Fibroblast of skin of abdomen (primary cell): ENCODE measurements around the gene PDGFA.

ENCODE experiments used
- DNase-seq: peaks from one replicate; pipeline ENCODE4 v3.0.0-alpha.2; 2013

PDGFA gene

GRCh38 chr7:489876-490275, 29.8 kb downstream of the PDGFA start:
- no peak for DNase-seq

DNA sequence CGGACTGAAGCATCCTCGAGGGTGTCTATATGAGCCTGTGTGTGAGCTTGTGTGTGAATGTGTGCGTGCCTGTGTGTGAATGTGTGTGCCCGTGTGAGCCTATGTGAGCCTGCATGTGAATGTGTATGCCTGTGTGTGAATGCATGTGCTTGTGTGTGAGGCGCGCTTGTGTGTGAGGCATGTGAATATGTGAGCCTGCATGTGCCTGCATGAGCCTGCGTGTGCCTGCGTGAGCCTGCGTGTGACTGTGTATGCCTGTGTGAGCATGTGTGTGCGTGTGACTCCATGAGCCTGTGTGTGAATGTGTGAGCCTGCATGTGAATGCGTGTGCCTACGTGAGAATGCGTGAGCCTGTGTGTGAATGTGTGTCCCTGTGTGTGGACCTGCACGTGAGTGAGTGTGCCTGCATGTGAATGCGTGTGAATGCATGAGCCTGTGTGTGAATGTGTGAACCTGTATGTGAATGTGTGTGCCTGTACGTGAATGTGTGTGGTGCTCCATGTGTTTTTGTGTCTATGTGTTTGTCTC, 33.4 kb downstream of the PDGFA start:
- DNase-seq: no peak

DNA sequence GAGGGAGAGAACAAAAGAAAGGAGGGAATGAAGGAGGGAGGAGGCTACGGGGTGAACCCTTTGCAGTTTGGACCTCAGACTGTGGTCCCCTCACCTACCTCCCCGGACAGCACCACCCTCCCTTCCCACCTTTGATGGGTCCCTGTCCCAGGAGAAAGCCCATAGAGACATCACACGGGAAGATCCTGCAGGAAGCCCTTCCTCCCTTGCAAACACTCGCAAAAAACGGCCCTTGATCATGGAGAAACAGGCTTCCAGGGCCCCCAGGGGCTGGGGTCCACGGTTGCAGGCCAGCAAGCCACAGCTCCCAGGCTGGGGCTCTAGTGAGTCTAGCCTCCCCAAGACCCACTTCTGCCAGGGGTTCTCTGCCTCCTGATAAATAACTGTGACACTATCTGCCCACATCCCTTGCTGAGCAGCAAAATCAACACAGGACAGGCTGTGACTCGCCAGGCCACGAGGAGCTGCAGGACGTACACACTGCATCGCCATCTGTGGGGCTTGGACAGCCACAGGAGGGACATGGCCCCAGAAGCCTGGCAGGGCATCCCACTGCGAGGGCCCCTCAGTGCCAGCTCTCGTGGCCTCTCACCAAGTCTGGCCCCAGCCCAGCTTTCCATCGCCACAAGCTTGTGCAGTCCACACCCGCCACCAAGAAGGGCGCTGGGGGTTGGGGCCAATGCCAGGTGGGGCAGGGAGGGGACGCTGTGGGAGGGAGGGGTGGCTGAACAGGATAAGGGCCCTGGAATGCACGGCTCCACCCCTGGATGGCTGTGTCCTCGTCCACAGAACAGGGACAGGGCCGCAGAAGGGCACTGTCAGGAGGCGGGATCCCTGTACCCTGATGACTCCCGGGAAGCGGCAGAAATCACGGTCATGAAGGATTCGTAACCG, 34.2 kb downstream of the PDGFA start:
- no peak for DNase-seq

DNA sequence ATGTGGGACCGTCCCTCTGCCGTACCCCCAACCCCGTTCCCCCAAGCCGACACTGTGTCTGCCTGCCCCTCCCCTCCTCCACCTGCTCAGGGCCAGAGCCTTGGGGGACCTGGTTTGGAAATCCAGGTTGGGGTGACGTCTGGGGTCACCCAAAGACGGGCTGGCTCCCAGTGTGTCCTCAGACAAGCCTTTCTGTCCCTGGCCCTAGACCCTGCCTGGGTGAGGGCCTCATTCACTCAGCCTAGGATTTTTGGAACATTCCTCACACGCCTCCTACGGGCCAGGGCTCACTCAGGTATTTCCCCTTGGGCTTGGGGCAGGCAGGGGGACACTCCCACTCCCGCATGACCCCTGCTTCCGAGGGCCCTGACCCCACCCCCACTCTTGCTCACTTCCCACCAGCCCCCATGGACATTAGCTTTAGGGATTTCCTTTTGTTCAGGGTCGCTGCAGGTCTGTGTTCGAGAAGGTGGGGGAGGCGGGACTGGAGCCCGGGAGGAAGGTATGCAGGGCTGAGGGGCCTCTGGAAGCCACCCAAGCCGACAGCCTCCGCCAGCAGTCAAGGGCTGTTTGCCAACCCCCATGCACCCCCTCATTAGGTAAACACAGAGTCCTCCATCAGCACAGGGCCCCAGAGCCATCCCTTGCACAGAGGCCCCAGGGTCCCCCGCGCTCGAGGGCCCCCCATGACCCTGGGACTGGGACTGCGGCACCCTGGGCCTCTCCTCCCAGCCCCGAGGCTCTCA, 35.1 kb downstream of the PDGFA start:
- DNase-seq: no peak

DNA sequence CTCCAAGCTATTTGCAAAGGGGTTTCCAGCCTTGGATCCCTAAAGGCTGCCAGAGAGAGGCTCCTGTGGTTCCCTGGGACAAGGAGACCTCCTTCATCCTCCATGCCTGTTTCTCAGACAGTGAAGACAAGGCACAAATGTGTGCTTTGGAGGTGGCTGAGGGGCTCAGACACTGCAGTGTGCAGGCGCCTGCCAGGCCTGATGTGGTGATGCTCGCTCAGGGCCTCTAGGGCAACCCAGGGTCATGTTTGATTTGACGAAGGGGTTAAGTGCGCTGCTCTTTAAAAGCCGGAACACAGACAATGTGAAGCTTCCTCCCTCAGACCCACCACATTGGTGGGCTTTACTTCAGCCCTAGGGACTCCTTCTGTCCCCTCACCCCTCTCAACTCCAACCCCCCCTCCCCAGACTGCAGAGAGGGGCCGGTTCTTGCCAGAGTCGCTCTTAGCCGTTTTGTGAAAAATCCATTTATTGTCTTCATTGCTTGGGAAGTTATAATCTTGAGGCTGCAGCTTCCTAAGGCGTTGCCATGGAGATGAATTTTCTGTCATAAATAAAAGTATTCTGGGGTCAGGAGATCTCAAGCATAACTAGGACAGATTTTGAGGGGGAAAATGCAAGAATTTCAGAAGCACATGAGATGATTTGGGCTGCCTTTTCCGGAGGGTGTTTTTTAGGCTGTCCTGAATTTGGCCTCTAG, 35.8 kb downstream of the PDGFA start:
- DNase-seq: no peak

DNA sequence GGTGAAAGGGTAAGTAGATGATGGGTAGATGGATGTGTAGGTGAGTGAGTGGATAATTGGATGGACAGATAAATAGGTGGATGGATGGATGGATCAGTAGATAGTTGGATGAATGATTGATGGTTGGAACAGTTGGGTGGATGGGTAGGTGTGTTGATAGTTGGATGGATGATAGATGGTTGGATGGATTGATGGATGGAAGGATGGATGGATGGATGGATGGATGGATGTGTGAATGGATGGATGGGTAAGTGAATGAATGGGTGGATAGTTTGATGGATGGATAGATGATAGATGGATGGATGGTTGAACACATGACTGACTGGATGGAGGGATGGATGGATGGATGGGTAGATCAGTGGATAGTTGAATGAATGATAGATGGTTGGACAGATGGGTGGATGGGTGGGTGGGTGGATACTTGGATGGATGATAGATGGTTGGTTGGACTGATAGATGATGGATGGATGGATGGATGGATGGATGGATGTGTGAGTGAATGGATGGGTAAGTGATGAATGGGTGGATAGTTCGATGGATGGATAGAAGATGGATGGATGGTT, 37.0 kb downstream of the PDGFA start:
- no peak for DNase-seq

DNA sequence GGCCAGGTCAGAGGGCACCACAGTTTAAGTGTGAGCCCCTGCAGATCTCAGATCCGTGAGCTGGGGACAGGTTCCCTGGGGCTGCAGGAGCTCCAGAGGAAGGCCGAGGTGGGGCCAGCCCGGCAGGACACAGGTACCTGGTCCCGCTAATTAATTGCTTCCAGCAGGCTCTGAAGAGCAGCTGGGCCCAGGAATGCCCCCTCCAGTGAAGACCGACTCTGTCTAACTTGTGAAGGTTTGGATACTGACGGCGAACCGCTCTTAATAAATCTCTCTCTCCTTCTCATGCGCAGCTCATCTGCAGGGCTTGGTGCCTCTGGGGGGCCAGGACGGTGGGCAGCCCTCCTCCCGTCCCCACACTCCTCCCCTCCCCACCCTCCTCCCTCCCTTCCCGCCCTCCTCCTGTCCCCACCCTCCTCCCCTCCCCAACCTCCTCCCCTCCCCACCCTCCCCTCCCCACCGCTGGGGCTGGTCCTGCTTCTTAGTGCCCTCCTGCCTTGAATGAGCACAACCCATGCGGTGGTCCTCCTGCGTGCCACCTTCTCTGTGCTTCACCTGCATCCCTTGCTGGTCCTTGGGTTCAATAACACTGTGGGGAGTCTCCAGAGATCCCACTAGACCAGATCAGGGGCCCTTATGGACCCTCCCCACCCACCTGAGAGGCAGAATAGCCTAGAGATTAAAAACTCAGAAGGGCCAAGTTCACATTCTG, 38.3 kb downstream of the PDGFA start:
- DNase-seq: no peak

GRCh38 chr7:480531-481218, 39.0 kb downstream of the PDGFA start:
- no peak for DNase-seq

GRCh38 chr7:479948-480499, 39.6 kb downstream of the PDGFA start:
- no peak for DNase-seq

- no peak for DNase-seq
Observed at GRCh38 chr7:479115-479947, 40.3 kb downstream of the PDGFA start.

DNA sequence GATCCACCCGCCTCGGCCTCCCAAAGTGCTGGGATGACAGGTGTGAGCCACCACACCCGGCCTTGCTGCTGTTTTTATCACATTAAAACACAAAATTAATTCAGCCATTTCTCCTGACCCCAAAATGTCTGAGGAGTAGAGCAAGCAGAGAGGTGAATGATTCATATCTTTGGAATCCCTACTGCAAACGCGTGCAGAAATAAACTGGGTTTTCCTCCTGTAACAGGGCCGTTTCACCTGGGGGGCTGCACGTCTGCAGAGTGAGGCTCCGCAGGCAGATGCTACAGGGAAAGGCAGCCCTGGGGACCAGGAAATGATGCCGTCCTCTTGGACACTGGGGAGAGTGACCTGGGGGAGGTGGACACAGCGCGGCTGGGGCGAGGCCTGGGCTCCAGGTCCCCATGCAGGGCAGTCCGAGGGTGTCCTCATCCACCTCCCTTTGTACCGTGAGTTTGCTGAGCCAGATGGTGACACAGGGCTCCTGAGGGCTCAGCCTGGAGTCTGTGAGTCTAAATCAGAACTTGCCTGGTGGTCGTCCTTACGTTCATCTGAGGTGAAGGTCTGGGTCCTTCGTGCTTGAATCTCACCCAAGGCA, 41.9 kb downstream of the PDGFA start:
- no peak for DNase-seq

- no peak for DNase-seq
Observed at GRCh38 chr7:476736-477360, 42.8 kb downstream of the PDGFA start.

GRCh38 chr7:475951-476441, 43.6 kb downstream of the PDGFA start:
- no peak for DNase-seq

DNA sequence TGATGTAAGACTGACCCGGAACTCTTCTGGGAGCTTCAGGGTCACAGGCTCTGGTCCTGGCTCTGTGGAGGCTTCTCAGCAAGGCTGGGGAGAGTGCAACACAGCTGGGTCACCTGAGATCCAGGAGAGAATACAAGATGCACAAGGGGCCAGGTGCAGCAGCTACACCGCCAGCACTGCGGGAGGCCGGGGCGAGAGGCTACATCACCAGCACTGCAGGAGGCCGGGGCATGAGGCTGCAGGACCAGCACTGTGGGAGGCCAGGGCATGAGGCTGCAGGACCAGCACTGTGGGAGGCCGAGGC, 44.3 kb downstream of the PDGFA start:
- no peak for DNase-seq

DNA sequence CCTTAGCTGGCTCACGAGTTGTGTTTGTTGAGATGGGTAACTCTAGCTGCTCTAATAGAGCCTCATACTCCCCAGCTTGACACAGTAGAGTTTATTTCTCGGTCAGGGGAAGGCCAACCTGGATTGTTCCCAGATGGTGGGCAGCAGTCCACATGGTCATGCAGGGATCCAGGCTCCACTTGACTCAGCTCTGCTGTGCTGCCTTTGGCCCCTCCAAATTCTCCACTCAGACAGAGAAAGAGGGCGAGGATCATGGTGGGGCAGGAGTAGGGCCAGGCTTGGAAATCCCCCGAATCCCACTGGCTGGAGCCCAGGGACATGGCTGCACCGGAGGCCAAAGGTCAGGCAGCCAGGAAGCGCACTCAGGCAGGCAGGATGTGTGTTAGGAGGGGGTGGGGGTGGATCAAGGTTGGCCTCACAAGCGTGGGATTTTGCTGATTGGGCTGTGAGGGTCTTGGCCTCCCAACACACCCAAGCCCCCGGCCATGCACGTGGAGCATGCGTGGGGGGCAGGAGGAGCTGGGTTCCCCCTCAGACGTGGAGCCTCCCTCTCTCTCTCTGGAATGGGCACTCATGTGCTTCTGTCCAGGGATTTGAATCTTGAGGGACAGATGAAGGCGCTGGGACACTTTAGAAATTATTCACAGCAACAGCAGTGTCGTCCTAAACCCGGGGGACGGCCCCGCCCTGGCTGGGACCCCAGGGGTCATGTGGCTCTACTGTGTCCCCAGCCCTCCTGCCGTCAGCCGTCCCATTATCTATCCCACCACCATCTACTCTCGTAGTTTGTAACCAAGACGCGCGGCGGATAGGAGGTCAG, 44.8 kb downstream of the PDGFA start:
- DNase-seq: no peak

DNA sequence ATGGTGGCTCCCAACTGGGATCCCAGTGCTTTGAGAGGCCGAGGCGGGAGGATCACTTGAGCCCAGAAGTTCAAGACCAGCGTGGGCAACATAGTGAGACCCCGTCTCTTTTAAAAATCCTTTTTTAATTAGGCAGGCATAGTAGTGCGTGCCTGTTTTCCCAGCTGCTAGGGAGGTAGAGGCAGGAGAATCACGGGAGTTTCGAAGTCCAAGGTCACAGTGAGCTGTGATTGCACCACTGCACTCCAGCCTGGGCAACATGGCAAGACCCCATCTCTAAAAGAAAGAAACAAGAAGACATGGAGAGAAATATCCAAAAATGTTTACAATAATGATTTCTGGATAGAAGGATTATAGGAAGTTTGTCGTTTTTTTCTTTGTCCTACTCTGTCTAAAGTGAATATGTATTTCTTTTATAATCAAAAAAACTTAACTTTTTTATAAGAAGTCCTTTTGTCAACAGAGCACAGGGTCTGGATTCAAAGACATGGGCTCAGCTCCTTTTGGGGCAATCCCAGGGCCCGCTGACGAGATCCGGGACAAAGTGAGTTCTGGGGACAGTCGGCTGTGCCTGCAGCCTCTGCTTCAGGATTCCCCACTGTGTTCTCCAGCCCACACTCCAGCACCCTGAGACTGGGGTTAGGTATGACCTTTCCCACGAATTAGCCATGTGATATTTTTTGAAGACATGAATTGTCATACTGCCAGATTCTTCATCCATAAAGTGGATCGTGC, 45.6 kb downstream of the PDGFA start:
- no peak for DNase-seq

DNA sequence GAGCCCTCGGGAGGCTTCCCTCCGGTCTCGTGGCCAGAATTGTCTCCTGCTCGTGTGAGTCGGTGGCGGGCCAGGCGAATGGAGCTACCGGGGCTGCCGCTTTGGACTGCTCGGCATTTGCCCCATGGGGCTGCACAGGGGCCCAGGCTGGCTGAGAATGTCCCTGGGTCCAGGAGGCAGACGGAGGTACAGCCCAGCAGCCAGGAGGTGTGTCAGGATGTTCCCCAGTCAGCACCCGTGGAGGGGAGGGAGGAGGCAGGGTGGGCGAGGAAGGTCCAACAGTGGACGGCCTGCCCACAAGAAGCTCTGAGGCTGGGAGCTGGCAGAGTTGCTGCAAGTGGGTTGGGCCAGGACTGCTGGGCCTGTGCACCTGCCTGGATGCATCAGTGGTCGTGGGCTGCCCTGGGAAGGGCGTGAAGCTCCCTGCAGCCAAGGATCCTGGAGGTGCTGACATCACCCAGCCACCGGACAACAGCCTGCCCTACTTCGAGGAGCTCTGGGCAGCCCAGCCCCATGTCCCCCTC, 46.4 kb downstream of the PDGFA start:
- DNase-seq: no peak

DNA sequence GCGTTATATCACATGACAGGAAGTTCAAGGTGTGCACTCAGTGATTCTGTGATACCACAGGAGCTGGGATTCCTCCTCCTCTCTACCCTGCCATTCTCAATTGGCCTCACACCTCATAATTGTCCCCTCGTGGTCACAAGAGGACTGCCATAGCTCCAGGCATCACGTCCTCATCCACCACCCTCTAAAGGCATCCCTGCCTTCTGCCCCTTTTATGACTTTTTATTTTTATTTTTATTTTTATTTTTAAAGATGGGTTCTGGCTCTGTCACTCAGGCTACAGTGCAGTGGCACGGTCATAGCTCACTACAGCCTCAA, 47.0 kb downstream of the PDGFA start:
- DNase-seq: no peak
